Ishikawa (cell line): ENCODE results near the gene DENND1A.

Experiments
- CEBPB ChIP-seq: IDR thresholded peaks from 2 replicates; pipeline ENCODE4 v1.6.1; 2012
- CREB1 ChIP-seq: IDR thresholded peaks from 2 replicates; pipeline ENCODE4 v1.6.1; 2012; ENCODE audit warnings: low read depth
- EGR1 ChIP-seq: IDR thresholded peaks from 2 replicates; pipeline ENCODE4 v1.6.1; 2012
- EP300 ChIP-seq: IDR thresholded peaks from 2 replicates; pipeline ENCODE4 v1.6.1; 2012; ENCODE audit warnings: borderline replicate concordance
- FOXM1 ChIP-seq: IDR thresholded peaks from 2 replicates; pipeline ENCODE4 v1.6.1; 2012; ENCODE audit warnings: low read depth, borderline replicate concordance
- MAX ChIP-seq: IDR thresholded peaks from 2 replicates; pipeline ENCODE4 v1.6.1; 2012
- NFIC ChIP-seq: IDR thresholded peaks from 2 replicates; pipeline ENCODE4 v1.6.1; 2012
- RAD21 ChIP-seq: IDR thresholded peaks from 2 replicates; pipeline ENCODE4 v1.6.1; 2012; ENCODE audit warnings: low read depth
- TAF1 ChIP-seq: IDR thresholded peaks from 2 replicates; pipeline ENCODE4 v1.6.1; 2012; ENCODE audit warnings: low read depth, mild to moderate bottlenecking
- TCF12 ChIP-seq: IDR thresholded peaks from 2 replicates; pipeline ENCODE4 v1.6.1; 2012; ENCODE audit warnings: low read depth
- TEAD4 ChIP-seq: IDR thresholded peaks from 2 replicates; pipeline ENCODE4 v1.6.1; 2012
- USF1 ChIP-seq: IDR thresholded peaks from 2 replicates; pipeline ENCODE4 v1.6.1; 2012
- YY1 ChIP-seq: IDR thresholded peaks from 2 replicates; pipeline ENCODE4 v1.6.1; 2012; ENCODE audit warnings: low read depth
- ZBTB7A ChIP-seq: IDR thresholded peaks from 2 replicates; pipeline ENCODE4 v1.6.1; 2012; ENCODE audit warnings: low read depth
- TF ChIP-seq, protein P1 (sequence below): IDR thresholded peaks from 2 replicates; pipeline ENCODE4 v1.6.1; 2012; ENCODE audit warnings: low read depth, mild to moderate bottlenecking

Gene DENND1A

DNA sequence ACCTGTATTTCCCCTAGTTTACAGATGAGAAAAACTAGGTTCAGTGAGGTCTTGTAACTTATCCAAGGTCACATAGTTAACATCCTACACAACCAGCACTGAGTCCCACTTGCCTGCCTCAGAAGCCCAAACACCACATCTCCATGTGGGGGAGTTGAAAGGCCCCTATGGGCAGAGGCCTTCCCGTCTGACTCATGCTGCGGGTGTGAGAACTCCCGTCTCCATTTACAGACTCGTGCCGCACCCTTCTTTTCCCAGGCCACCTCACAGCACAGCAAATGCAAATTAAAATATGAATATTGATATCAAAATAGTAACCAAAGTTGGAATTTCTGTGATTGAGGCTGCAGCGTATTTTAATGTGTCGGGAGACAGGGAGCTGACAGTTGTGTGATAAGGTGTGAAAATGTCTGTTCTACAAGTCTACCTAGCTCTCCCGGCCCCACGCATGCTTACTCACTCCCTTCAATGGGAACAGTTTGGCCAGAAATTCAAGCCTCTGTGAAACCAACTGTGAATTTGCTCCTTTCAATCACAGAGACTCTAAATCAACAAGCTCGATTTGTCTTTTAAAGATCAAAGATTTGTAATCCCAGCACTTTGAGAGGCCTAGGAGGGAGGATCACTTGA, 483.8 kb downstream of the DENND1A start:
- no peak for TF ChIP-seq EGR1
- no peak for TF ChIP-seq MAX
- no peak for TF ChIP-seq NFIC
- TF ChIP-seq FOXM1 = no peak
- no peak for TF ChIP-seq ZBTB7A
- no peak for TF ChIP-seq TAF1
- TF ChIP-seq CREB1 = no peak
- no peak for TF ChIP-seq USF1
- TF ChIP-seq TEAD4 = no peak
- TF ChIP-seq RAD21 = no peak
- TF ChIP-seq CEBPB = no peak
- TF ChIP-seq EP300 = no peak
- TF ChIP-seq, protein P1, sequence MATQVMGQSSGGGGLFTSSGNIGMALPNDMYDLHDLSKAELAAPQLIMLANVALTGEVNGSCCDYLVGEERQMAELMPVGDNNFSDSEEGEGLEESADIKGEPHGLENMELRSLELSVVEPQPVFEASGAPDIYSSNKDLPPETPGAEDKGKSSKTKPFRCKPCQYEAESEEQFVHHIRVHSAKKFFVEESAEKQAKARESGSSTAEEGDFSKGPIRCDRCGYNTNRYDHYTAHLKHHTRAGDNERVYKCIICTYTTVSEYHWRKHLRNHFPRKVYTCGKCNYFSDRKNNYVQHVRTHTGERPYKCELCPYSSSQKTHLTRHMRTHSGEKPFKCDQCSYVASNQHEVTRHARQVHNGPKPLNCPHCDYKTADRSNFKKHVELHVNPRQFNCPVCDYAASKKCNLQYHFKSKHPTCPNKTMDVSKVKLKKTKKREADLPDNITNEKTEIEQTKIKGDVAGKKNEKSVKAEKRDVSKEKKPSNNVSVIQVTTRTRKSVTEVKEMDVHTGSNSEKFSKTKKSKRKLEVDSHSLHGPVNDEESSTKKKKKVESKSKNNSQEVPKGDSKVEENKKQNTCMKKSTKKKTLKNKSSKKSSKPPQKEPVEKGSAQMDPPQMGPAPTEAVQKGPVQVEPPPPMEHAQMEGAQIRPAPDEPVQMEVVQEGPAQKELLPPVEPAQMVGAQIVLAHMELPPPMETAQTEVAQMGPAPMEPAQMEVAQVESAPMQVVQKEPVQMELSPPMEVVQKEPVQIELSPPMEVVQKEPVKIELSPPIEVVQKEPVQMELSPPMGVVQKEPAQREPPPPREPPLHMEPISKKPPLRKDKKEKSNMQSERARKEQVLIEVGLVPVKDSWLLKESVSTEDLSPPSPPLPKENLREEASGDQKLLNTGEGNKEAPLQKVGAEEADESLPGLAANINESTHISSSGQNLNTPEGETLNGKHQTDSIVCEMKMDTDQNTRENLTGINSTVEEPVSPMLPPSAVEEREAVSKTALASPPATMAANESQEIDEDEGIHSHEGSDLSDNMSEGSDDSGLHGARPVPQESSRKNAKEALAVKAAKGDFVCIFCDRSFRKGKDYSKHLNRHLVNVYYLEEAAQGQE = no peak
- no peak for TF ChIP-seq YY1
- no peak for TF ChIP-seq TCF12

GRCh38 chr9:123445116-123445515, 484.8 kb downstream of the DENND1A start:
- TF ChIP-seq TAF1 (no peak), ZBTB7A (no peak), FOXM1 (no peak), CREB1 (no peak), CEBPB (no peak), RAD21 (no peak), USF1 (no peak), TEAD4 (no peak), YY1 (no peak), EP300 (no peak), NFIC (no peak), EGR1 (no peak), TCF12 (no peak), MAX (no peak)
- TF ChIP-seq, protein P1 = no peak

- TF ChIP-seq RAD21 = no peak
- TF ChIP-seq TCF12 = no peak
- TF ChIP-seq EGR1 = no peak
- no peak for TF ChIP-seq YY1
- no peak for TF ChIP-seq MAX
- TF ChIP-seq NFIC = no peak
- TF ChIP-seq ZBTB7A = no peak
- TF ChIP-seq CREB1 = no peak
- no peak for TF ChIP-seq TAF1
- no peak for TF ChIP-seq CEBPB
- no peak for TF ChIP-seq EP300
- TF ChIP-seq, protein P1 = no peak
- TF ChIP-seq TEAD4 = no peak
- no peak for TF ChIP-seq USF1
Observed at GRCh38 chr9:123441769-123442168, 488.2 kb downstream of the DENND1A start.
